Astrocyte (in vitro differentiated cells and primary cell): ENCODE data around the gene ZBTB7C.

Experiments
- CTCF ChIP-seq: IDR thresholded peaks from 2 replicates; pipeline ENCODE4 v1.5.1; 2011; ENCODE audit warnings: low read depth, mild to moderate bottlenecking, inconsistent platforms, low read length, moderate library complexity; ENCODE audit not compliant: insufficient read depth
- EZH2 ChIP-seq: IDR thresholded peaks from 2 replicates; pipeline ENCODE4 v1.6.1; 2012; ENCODE audit warnings: mild to moderate bottlenecking, low read length, inconsistent platforms; ENCODE audit not compliant: insufficient read depth

- TF ChIP-seq CTCF: no peak
- TF ChIP-seq EZH2: no peak
These were observed 187.1 kb downstream of the ZBTB7C start for GRCh38 chr18:48222118-48222517.
